D721Med (cell line): ENCODE data around the gene LZTS2.

Experiments used
- DNase-seq: peaks from one replicate; pipeline ENCODE4 v3.0.0; 2011; ENCODE audit warnings: low spot score; ENCODE audit not compliant: insufficient read length
- FAIRE-seq: peaks from 2 replicates; lab custom pipeline; 2011; peaks lifted over from hg19 to GRCh38; lab: Jason Lieb, UNC
- TF ChIP-seq, protein P1 (sequence below): IDR thresholded peaks from 2 replicates; pipeline ENCODE4 v1.5.1; 2012; ENCODE audit warnings: mild to moderate bottlenecking, control low read depth; ENCODE audit not compliant: insufficient read depth; ENCODE audit errors: missing control alignments

The LZTS2 gene

DNA sequence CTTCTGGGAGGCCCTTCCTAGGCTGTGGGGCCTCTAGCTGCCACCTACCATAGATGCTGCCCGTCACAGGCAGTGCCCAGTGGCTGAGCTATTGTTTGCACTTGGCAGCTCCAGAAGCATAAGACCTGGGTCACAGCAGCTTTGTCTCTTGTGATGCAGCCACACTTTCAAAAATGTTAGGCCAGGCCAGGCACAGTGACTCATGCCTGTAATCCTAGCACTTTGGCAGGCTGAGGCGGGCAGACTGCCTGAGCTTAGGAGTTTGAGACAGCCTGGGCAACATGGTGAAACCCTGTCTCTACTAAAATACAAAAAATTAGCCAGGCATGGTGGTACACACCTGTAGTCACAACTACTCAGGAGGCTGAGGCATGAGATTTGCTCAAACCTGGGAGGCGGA, 52.7 kb downstream of the LZTS2 start:
- DNase-seq (no peak), FAIRE-seq (no peak)
- TF ChIP-seq, protein P1, sequence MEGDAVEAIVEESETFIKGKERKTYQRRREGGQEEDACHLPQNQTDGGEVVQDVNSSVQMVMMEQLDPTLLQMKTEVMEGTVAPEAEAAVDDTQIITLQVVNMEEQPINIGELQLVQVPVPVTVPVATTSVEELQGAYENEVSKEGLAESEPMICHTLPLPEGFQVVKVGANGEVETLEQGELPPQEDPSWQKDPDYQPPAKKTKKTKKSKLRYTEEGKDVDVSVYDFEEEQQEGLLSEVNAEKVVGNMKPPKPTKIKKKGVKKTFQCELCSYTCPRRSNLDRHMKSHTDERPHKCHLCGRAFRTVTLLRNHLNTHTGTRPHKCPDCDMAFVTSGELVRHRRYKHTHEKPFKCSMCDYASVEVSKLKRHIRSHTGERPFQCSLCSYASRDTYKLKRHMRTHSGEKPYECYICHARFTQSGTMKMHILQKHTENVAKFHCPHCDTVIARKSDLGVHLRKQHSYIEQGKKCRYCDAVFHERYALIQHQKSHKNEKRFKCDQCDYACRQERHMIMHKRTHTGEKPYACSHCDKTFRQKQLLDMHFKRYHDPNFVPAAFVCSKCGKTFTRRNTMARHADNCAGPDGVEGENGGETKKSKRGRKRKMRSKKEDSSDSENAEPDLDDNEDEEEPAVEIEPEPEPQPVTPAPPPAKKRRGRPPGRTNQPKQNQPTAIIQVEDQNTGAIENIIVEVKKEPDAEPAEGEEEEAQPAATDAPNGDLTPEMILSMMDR: no peak

DNA sequence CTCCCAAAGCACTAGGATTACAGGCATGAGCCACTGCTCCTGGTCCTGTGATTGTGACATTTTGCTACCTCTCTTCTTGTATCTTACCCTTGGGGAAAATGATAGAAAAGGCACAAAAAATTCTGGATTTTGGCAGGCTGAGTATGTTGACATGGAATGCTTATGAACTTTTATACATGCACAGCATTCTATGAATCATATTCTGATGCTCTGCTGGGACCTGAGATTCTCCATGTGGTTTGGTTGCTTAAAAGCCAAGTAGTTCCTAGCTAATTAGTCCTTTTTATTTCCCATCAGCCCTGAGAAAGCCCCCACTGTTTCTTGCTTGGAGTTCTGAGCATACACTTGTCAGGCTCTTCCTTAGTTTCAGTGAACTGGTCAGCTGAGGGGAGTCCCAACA, 53.9 kb downstream of the LZTS2 start:
- no peak for DNase-seq
- TF ChIP-seq, protein P1: no peak
- FAIRE-seq: no peak

DNA sequence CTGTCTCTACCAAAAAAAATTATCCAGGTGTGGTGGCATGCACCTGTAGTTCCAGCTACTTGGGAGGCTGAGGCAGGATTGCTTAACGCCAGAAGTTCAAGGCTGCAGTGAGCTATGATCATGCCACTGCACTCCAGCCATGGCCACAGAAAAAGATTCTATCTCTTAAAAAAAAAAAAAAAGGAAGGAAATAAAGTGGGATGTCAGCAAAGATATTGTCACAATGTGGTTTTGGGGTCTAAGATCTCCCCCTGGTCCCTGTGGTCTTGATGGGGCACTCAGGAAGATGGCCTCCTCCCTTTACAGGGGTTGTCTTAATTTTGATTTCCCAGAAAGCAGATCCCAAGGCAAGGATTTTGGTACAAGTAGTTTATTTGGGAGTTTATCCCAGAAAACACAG, 54.7 kb downstream of the LZTS2 start:
- FAIRE-seq (no peak), DNase-seq (no peak)
- TF ChIP-seq, protein P1: no peak

DNA sequence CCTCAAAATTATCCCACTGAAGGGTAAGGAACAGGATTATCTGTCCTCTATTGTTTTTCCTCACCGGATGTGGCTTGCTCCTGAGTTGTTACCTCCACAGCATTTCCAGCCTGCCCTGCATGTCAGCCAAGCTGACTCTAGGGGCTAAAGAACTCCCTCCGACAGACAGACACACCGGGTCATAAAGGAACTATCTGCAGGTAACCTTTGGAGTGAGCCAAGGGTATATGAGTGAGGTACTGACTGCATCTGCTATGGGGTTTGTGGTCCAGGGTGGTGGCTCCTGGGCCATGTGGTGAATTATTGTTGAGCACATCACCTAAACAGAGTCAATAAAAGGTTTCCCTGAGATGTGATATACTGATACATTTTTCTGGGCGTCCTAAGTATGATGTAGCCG, 55.3 kb downstream of the LZTS2 start:
- DNase-seq (no peak), FAIRE-seq (no peak)
- TF ChIP-seq, protein P1: no peak

DNA sequence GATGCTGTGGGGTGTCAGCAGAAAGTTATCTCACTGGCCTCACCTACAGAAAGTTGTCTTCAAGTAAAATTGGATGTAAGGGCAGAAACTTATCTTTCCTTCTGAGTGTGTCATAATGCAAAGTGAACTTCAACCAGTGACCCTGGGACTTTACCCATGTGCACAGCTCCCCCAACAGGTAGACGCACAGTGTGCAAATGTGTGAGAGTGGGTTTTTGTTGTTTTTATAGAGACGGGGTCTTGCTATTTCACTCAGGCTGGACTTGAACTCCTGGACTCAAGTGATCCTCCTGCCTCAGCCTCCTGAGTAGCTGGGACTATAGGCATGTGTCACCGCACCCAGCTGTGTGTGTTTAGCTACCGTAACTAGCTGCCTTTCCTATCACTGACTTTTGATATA, 55.8 kb downstream of the LZTS2 start:
- DNase-seq: no peak
- TF ChIP-seq, protein P1: peak; percentile 23
- no peak for FAIRE-seq

DNA sequence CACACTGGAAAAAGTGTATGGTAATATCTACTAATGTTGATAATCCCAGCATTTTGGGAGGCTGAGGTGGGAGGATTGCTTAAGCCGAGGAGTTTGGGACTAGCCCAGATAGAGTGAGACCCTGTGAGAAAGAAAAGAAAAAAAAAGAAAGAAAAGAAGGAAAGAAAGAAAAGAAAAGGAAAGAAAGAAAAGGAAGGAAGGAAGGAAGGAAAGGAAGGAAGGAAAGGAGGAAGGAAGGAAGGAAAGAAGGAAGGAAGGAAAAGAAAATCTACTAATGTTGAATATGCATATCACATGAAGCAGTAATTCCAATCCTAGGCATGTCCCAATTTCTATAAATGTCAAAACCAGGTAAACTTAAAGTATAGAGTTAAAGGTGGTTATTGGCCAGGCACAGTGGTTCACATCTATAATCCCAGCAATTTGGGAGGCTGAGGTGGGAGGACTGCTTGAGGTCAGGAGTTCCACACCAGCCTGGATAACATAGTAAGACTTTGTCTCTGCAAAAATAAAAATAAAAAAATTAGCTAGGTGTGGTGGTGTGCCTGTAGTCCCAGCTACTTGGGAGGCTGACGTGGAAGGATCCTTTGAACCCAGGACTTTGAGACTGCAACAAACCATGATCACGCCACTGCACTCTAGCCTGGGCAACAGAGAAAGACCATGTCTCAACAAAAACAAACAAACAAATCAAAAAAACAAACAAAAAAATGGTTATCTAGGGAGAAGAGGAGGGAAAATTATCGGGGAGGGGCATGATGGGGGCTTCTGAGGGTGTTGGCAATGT, 57.0 kb downstream of the LZTS2 start:
- TF ChIP-seq, protein P1: no peak
- FAIRE-seq (no peak), DNase-seq (no peak)
